Vagina (tissue), 2 donors: Measurements from ENCODE around the gene HOXC12.

ENCODE experiments used
- CTCF ChIP-seq, 3 experiments: fragments of 450-650 bp in 2 of 3; fragments of 200-600 bp in 1 of 3; sonication (generic) in 1 of 3; IDR thresholded peaks; one replicate each; pipeline ENCODE4 v1.5.1; 2017 to 2019; ENCODE audit warnings: antibody characterized with exemption in 3 of 3, mild to moderate bottlenecking in 2 of 3, moderate library complexity in 2 of 3
- POLR2A ChIP-seq, 2 donors: fragments of 450-650 bp; IDR thresholded peaks; one replicate each; pipeline ENCODE4 v1.6.1; 2017; ENCODE audit warnings: antibody characterized with exemption in 2 of 2, mild to moderate bottlenecking in 2 of 2, moderate library complexity in 2 of 2
- POLR2AphosphoS5 ChIP-seq, 2 donors: sonication (generic); formaldehyde crosslinking; IDR thresholded peaks; one replicate each; pipeline ENCODE4 v1.9.0; 2017; ENCODE audit warnings: antibody characterized with exemption in 2 of 2, mild to moderate bottlenecking in 2 of 2, low read depth in 1 of 2; ENCODE audit not compliant: insufficient read depth in 1 of 2

GRCh38 chr12:53977596-53978445, 23.1 kb downstream of the HOXC12 start:
- TF ChIP-seq CTCF (IDR thresholded peaks at IDR 0.05): no peak
- no peak for TF ChIP-seq POLR2A (IDR thresholded peaks at IDR 0.05)
- TF ChIP-seq POLR2AphosphoS5 (IDR thresholded peaks at IDR 0.05; ENCODE audit: insufficient read depth in 1 of 2, low read depth in 1 of 2): no peak
